ENCODE data around the gene SLC25A2.

GRCh38 chr5:141258948-141259347, 44.9 kb downstream of the SLC25A2 start:
- TF ChIP-seq TCF12 (IDR thresholded peaks at IDR 0.05; ENCODE audit: low read depth, low read length) (no peak), GABPA (IDR thresholded peaks at IDR 0.05; ENCODE audit: low read depth) (no peak), EZH2 (IDR thresholded peaks at IDR 0.05; ENCODE audit: borderline replicate concordance, control insufficient read depth, low read depth, low read length) (no peak)
- TF ChIP-seq, protein P1, sequence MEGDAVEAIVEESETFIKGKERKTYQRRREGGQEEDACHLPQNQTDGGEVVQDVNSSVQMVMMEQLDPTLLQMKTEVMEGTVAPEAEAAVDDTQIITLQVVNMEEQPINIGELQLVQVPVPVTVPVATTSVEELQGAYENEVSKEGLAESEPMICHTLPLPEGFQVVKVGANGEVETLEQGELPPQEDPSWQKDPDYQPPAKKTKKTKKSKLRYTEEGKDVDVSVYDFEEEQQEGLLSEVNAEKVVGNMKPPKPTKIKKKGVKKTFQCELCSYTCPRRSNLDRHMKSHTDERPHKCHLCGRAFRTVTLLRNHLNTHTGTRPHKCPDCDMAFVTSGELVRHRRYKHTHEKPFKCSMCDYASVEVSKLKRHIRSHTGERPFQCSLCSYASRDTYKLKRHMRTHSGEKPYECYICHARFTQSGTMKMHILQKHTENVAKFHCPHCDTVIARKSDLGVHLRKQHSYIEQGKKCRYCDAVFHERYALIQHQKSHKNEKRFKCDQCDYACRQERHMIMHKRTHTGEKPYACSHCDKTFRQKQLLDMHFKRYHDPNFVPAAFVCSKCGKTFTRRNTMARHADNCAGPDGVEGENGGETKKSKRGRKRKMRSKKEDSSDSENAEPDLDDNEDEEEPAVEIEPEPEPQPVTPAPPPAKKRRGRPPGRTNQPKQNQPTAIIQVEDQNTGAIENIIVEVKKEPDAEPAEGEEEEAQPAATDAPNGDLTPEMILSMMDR (IDR thresholded peaks at IDR 0.05 in 2 of 3, conservative IDR thresholded peaks at IDR 0.05 in 1 of 3; ENCODE audit: control insufficient read depth in 2 of 3, extremely low read depth in 1 of 3, insufficient read depth in 1 of 3, low read depth in 3 of 3, low read length in 3 of 3) = no peak
